Lower lobe of right lung (tissue), 2 donors: ENCODE results near the gene FBXL4. TPM values are rescaled to one million over a fixed set of nuclear protein-coding genes. Genes with fewer than 3 reads are reported as not detected.

ENCODE experiments used
- ATAC-seq, 2 donors: fragments of 200-7000 bp; cut with Tn5 transposase; one replicate each; pipeline ENCODE4 v1.9.1; 2020 to 2022; ENCODE audit warnings: mild to moderate bottlenecking in 2 of 2, moderate library complexity in 2 of 2
- DNase-seq: peaks from one replicate; pipeline ENCODE4 v3.0.0-alpha.2; 2020
- H3K27ac ChIP-seq: fragments of 200-600 bp; one replicate; pipeline ENCODE4 v1.8.0; 2022
- H3K27me3 ChIP-seq: fragments of 200-600 bp; one replicate; pipeline ENCODE4 v1.8.0; 2022; ENCODE audit warnings: low read depth
- H3K36me3 ChIP-seq: fragments of 200-600 bp; one replicate; pipeline ENCODE4 v1.8.0; 2022; ENCODE audit warnings: mild to moderate bottlenecking
- H3K4me1 ChIP-seq: fragments of 200-600 bp; one replicate; pipeline ENCODE4 v1.8.0; 2022
- H3K4me3 ChIP-seq: fragments of 200-600 bp; one replicate; pipeline ENCODE4 v1.8.0; 2022; ENCODE audit warnings: mild to moderate bottlenecking
- H3K9me3 ChIP-seq: fragments of 200-600 bp; one replicate; pipeline ENCODE4 v1.8.0; 2022
- CTCF ChIP-seq: fragments of 200-600 bp; IDR thresholded peaks from one replicate; pipeline ENCODE4 v1.8.0; 2022; ENCODE audit warnings: antibody characterized with exemption, mild to moderate bottlenecking
- intact Hi-C: fragments of 100-400 bp; cut with DNase I; formaldehyde crosslinking; loops from one replicate; pipeline ENCODE4 v1.11.0; 2022
- total RNA-seq: library from RNA; stranded (reverse); fragmentation: NEBNext Ultra II Directional; extraction: Animal tissue kit (Norgen Biotek cat#: 25700); gene quantifications from one replicate; pipeline ENCODE4 v1.2.1, GENCODE V29; 2021
- donor health status: DM: no; HTN: yes; CAD: no; lungs with severe emphysema.

FBXL4 gene
- total RNA-seq, 1 donor from 2014 or later, result 21.1 TPM

DNA sequence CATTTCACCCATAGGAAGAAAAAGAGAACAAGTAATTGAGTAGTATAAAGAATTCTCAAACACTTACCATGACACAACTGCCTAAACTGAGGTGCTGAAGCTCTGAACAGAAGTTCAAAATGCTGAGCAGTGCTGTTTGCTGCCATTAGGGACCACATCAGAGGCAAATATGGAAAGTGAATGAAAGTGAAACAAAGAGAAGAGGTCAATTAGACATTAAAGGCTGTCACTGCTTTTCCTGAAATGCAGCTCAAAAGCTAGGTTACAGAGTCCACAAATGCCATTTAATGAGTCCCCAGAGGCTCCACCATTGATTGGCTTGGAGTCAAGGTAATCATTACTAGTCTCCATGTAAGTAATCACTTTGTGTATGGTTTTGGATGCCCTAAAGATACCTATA is 67.3 kb downstream of the FBXL4 start:
- no peak for ATAC-seq
- DNase-seq, result no peak
- intact Hi-C loops, result no loop called here
- Histone ChIP-seq H3K36me3 (peaks cover 6% of the 10 kb centered on the region), H3K27me3 (no peaks in the 10 kb centered on the region), H3K27ac (no peak overlapping the region), H3K9me3 (no peaks in the 10 kb centered on the region), H3K4me3 (no peak overlapping the region), H3K4me1 (no peaks in the 10 kb centered on the region)
- TF ChIP-seq CTCF, result no peak

- Histone ChIP-seq H3K4me1 (no peaks in the 10 kb centered on the region), H3K9me3 (no peaks in the 10 kb centered on the region), H3K27me3 (no peaks in the 10 kb centered on the region), H3K27ac (no peak overlapping the region), H3K36me3 (peaks cover 6% of the 10 kb centered on the region), H3K4me3 (no peak overlapping the region)
- intact Hi-C loops, result no loop called here
- no peak for TF ChIP-seq CTCF
- no peak for DNase-seq
- no peak for ATAC-seq
Measured at GRCh38 chr6:98877250-98877649, 70.5 kb downstream of the FBXL4 start.

GRCh38 chr6:98875375-98875774 is 72.4 kb downstream of the FBXL4 start:
- Histone ChIP-seq H3K9me3 (no peaks in the 10 kb centered on the region), H3K27me3 (no peaks in the 10 kb centered on the region), H3K4me1 (no peaks in the 10 kb centered on the region), H3K27ac (no peak overlapping the region), H3K4me3 (no peak overlapping the region), H3K36me3 (peaks cover 6% of the 10 kb centered on the region)
- ATAC-seq (no peak), DNase-seq (no peak)
- intact Hi-C loops, result no loop called here
- no peak for TF ChIP-seq CTCF

DNA sequence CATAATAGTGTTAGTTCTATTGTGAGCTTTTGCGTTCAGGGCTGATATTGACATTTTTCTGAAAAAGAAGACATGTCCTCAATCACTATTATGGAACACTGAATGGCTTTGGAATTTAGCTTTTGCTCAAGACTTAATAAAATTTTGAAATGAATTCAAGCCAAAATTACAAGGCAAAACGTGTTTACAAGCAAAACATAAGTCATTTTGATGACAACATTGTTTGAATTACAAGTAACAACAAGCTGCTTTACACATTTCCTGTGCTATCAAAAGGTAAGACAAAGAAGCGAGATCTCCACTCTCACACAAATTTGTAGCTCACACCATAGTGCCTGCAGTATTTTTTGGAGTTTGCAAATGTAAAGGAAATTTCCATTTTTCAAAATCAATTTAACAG is 75.9 kb downstream of the FBXL4 start:
- Histone ChIP-seq H3K27me3 (no peaks in the 10 kb centered on the region), H3K4me1 (no peaks in the 10 kb centered on the region), H3K36me3 (no peaks in the 10 kb centered on the region), H3K27ac (no peak overlapping the region), H3K9me3 (no peaks in the 10 kb centered on the region), H3K4me3 (no peak overlapping the region)
- no peak for TF ChIP-seq CTCF
- intact Hi-C loops, result no loop called here
- ATAC-seq (no peak), DNase-seq (no peak)

- DNase-seq (no peak), ATAC-seq (no peak)
- no peaks in the 10 kb centered on the region for H3K9me3 ChIP-seq
- H3K27me3 ChIP-seq, result no peaks in the 10 kb centered on the region
- intact Hi-C loops, result no loop called here
- H3K4me1 ChIP-seq, result no peaks in the 10 kb centered on the region
- H3K4me3 ChIP-seq, result no peak overlapping the region
- no peaks in the 10 kb centered on the region for H3K36me3 ChIP-seq
- TF ChIP-seq CTCF, result no peak
- H3K27ac ChIP-seq, result no peak overlapping the region
Measured at GRCh38 chr6:98871057-98871456, 76.7 kb downstream of the FBXL4 start.

DNA sequence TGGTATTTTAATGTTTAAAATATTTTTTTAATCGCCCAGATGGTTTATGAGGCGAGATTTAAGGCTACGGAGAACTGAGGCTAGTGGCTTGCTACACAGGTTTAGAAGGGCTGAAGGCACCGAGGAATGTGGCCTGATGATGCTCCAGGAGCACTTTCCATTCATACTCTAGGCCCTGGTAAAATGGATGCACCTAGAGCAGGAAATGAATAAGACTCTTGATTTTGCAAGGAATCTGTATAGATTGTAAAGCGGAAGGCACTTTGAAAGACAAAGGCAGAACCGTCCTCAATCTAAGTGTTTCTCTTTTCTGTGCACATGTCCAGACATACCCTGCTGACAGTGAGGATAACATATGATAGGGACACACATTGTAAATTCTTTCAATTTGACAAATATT is 83.2 kb downstream of the FBXL4 start:
- no peaks in the 10 kb centered on the region for H3K36me3 ChIP-seq
- H3K4me1 ChIP-seq, result no peaks in the 10 kb centered on the region
- H3K9me3 ChIP-seq, result no peaks in the 10 kb centered on the region
- DNase-seq, result no peak
- no peak for ATAC-seq
- H3K27ac ChIP-seq, result no peak overlapping the region
- no peak overlapping the region for H3K4me3 ChIP-seq
- TF ChIP-seq CTCF, result no peak
- intact Hi-C loops, result no loop called here
- H3K27me3 ChIP-seq, result no peaks in the 10 kb centered on the region
